OCI-M2 (cell line): ENCODE data around the gene ARID3C.

Source experiments
- DNase-seq: peaks from one replicate; lab custom pipeline; 2025; ENCODE audit not compliant: unreplicated experiment; lab: John Stamatoyannopoulos, UW

ARID3C gene, protein sequence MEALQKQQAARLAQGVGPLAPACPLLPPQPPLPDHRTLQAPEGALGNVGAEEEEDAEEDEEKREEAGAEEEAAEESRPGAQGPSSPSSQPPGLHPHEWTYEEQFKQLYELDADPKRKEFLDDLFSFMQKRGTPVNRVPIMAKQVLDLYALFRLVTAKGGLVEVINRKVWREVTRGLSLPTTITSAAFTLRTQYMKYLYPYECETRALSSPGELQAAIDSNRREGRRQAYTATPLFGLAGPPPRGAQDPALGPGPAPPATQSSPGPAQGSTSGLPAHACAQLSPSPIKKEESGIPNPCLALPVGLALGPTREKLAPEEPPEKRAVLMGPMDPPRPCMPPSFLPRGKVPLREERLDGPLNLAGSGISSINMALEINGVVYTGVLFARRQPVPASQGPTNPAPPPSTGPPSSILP

DNA sequence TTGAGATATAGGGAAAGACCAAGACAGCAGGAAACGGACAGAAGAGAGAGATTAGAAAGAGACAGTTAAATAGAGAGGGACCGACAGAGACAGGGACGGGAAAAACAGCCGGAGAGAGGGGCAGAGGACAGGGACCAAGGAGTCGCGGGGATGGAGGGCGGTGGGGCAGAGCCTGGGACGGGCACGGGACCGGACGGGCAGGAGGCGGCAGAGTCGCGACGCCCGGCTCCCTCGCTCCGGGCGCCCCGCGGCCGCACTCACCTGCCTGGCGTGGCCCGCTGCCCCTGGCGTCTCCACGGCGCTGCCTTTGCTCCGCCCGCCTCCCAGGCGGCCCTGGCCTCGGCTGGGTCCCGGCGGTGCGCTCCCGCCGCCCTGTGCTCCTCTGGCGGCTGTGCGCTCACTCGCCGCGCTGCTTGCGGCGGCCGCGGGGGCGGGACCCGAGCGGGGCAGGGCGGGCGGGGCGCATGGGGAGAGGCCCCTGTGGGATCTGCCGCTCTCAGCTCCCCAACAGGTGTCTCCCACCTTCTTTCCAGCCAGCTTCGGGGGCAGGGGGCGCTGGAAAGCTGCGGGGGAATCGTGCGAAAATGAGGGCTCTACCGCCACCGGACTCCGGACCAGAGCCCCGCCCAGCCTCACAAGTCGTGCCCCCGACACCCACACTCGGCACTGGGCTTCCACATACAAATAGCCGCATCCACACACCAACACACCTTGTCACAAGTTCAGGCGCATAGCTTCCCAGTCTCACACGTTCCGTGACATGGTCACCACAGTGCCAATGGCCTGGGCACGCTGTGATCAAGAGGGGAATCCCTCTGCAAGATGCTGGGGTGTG, at the start of gene ARID3C:
Gene ARID3C, minus strand, starts transcription at position 411 of the 835 bp plus-strand sequence. CDS start 1,052 bp downstream, outside the sequence.
- DNase-seq, result no peak

GRCh38 chr9:34675869-34676268, 47.0 kb upstream of the ARID3C start:
- no peak for DNase-seq

DNA sequence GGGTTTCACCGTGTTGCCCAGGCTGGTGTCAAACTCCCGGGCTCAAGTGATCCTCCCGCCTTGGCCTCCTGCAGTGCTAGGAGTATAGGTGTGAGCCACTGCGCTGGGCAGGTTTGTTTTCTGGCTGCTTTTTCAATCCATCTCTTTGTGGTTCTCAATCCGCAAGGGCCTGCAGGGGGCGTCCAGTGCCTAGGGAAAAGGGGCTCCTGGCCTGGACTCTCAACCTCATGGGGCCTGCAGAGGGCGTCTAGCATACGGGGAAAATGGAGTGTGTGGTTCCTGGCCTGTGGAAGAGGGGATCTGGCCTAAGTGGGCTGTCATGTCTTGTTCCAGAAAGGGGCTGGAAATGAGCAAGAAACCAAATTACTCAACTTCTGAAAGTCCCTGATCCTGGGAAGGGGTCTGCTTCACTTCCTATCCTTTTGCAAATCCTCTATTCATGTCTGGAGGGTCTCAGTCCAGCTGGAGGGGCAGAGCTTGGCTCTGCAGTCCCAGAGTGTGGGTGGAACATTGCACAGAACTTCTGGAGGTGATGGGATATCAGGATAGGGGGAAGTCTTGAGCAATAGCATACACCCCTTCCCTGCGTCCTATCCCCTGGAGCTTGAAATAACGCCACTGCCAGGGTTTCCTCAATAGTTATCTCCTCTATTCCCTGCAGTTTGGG, 46.3 kb upstream of the ARID3C start:
- no peak for DNase-seq

DNA sequence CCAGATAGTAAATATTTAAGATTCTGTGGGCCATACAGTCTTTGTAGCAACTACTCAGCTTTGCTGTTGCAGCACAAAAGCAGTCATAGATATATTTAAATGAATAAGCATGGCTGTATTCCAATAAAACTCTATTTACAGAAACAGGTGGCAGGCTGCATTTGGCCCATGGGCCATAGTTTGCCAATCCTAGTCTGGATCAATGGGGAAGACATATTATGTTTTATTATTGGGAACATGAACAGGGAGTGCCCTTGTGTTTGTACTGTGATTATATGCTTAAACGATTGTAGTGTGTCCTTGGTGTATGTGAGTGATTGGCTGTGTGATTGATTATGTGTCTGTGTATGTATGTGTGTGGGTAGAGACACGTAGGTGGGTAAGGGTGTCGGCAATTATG, 45.6 kb upstream of the ARID3C start:
- DNase-seq, result no peak

- DNase-seq, result no peak
Observed at GRCh38 chr9:34671307-34671706, 42.4 kb upstream of the ARID3C start.

DNA sequence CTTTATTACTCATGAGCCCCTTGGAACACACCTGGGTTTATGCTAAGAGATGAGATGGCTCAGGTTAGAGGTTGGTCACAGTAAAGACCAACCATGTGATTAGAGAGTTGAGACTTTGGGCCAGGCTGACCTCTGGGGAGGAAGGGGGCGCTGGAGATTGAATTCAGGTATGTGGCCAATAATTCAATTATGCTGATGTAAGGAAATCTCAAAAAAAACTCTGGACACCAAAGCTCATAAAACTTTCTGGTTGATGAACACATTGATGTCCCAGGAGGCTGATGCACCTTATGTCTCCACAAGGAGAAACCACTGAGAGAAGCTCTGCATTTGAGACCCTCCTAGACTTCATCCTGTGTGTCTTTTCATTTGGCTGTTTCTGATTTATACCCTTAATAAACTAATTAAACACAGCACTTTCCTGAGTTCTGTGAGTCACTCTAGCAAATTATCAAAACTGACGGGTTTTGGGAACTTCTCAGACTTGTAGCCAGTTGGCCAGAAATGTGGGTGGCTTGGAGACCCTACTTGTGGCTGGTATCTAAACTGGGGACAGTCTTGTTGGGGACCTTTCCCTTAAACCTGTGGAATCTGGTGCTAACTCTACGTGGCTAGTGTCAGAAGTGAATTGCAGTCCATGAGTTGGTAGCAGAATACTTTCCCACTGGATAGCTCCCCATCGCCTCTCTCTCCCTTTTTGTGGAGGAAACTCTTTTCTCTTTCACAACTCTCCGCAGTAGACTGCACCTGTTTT, 41.1 kb upstream of the ARID3C start:
- no peak for DNase-seq

DNA sequence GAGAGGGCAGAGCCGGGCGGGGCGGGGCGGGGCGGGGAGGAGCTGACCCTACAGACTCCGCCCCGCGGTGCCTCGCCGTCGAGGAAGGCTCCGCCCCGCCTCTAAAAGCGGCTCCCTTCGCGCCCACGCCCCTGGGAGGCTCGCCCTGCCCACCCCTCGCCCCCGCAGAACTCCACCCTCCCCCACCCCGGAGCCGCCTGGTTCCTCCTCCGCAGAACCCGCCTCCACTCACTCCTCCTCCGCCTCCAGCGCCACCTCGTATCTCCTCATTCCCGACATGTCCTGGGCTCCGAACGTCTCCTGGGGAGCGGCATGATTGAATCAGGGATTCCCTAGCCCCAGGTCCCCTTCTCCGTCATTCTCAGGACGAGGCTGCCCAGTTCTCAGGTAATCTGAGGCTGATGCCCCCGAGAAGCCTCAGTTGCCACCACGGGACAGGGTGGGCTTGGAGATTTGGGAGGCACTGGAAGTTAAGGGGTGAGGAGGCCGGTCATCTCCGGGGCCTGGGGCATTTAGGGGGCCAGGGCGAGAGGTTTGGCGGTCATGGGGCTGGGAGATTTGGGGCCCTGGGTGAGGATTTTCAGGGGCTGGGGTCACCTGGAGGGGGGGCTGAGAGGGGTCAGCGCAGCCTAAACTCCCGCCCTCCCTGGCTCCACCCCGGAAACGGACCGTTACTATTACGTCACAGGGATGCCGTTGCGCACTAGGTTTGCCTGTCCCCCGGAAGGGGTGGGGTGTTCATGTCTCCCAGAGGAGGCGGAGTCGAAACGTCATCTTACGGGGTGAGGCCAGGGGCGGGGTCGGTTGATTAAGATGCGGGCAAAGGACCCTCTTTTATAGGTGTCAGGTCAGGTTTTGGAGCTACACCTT, 36.8 kb upstream of the ARID3C start:
- DNase-seq, result peak; percentile 8

GRCh38 chr9:34665067-34665380, 36.2 kb upstream of the ARID3C start:
- DNase-seq, result no peak

- peak; percentile 51 for DNase-seq
Observed at GRCh38 chr9:34664281-34665066, 35.6 kb upstream of the ARID3C start.

DNA sequence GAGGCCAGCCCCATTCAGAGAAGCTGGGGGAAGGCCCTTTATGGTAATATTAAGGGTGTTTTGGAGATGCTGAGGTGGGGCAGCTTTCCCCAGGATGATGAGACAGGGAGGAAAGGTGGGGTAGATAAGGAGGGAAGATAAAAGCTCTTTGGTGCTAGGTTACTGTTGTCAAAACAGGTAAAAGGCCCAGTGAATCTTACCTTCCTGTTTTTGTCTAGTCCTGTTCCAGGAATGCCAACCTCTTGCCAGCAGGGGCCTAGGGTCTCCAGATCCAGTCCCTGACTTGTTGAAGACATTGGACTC, 34.4 kb upstream of the ARID3C start:
- no peak for DNase-seq

- no peak for DNase-seq
Observed at GRCh38 chr9:34662526-34663302, 33.8 kb upstream of the ARID3C start, which contains the start of gene CCL27. Gene CCL27 (minus strand): TSS chr9:34662657. CDS start chr9:34662633, 24 bp downstream.

DNA sequence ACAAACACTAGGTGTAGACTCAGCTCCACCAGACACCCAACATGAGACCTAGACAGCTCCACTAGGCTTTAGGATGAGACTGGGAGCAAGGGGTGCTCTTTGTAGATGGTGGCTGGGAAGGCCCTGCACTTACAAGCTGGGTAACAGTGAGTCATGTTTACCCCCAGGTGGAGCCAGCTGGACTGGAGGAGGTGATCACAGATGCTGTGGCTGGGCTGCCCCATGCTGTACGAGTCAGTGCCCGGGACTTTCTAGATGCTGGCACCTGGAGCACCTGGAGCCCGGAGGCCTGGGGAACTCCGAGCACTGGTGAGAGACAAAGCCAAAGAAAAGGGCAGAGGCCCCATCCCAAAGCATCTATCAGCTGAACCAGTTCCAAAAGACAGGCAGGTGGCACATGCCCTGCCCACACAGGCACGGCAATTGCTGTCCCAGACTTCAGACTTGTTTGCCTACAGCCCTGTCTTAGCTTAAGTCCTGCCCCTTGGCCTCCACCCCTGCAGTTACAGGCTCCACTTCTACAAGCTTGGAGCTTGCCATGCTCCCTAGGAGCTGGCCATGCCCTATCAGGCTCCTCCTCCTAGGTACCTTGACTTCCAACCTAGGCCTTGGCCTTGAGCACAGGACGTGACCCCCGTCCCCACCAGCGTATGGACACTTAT, 30.9 kb upstream of the ARID3C start:
- DNase-seq, result no peak

DNA sequence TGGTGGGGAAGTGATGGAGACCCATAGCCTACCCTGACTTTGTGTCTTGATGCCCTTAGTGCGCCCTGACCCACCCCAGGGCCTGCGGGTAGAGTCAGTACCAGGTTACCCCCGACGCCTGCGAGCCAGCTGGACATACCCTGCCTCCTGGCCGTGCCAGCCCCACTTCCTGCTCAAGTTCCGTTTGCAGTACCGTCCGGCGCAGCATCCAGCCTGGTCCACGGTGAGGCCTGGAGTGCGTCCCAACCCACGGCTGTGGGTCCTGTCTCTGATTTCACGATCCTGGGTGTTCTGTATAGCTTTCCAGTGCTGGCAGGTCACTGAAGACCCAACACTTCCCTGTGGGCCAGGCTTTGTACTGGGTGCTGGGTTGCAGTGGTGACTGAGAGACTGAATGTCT, 29.6 kb upstream of the ARID3C start:
- no peak for DNase-seq

DNA sequence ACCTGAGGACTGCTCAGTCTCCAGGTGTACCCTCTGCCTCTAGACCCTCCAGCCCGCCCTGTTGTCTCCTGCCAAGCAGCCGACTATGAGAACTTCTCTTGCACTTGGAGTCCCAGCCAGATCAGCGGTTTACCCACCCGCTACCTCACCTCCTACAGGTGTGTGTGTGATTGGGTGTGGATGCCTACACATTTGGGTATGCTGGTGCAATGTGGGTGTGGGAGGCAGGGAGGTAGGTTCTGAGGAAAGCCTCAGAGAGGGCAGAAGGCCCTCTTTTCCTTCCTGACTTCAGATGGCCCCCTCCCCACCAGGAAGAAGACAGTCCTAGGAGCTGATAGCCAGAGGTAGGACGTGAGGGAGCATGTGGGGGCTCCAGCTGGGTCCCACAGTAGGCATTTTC, 28.1 kb upstream of the ARID3C start:
- DNase-seq, result no peak

DNA sequence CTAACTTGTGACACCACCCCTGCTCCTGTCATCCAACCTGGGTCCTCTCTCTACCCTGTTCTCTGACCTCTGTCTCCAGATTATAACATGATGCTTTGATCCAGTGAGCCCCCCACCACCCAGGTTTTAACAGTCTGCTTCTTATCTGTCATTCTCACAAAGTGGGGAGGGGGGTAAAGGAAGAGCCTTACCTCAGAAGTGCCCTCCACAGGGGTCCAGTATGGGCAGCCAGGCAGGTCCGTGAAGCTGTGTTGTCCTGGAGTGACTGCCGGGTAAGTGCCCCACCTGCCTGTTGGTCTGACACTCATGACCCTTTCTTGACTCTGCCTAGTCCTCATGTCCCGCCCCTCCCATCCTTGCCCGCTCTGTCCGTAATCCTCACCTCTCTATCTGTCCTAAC, 26.5 kb upstream of the ARID3C start:
- no peak for DNase-seq

GRCh38 chr9:34654323-34655051, 25.6 kb upstream of the ARID3C start:
- DNase-seq, result no peak
